GM10847 (cell line): Measurements from ENCODE around the gene PCNX3.
A peak's percentile ranks its signal among the peaks of the same experiment; 100 is the strongest.

ENCODE experiments used
- POLR2A ChIP-seq: IDR thresholded peaks from 2 replicates; pipeline ENCODE4 v1.6.1; 2011; ENCODE audit not compliant: insufficient read length; ENCODE audit errors: extremely low read depth

The PCNX3 gene

DNA sequence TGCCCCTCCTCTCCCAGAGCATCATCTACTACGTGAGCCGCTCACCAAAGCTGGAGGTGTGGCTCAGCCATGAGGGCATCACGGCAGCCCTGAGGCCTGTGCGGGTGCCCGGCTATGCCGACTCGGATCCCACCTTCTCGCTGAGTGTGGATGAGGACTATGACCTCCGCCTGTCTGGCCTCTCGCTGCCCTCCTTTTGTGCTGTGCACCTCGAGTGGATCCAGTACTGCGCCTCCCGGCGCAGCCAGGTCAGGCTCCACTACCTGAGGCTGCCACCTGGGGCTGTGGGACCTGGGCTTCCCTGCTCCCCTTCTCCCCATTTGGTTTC lies 18.5 kb downstream of the PCNX3 start:
- TF ChIP-seq POLR2A: no peak

DNA sequence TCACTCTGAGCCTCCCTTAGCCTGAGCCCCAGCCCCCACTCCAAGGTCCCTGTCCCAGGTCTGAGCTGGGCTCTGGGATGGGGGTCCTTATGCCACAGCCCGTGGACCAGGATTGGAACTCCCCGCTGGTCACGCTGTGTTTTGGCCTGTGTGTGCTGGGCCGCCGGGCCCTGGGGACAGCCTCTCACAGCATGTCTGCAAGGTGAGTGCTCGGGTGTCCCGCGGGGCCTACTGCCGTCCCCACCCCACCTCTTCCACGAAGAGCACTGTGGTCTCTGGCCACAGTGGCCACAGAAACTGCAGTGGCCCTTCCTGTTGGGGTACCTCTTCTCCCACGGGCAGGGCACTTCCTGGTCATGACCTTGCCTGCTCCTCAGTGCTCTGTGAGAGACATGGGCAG lies 18.9 kb downstream of the PCNX3 start:
- TF ChIP-seq POLR2A: no peak

DNA sequence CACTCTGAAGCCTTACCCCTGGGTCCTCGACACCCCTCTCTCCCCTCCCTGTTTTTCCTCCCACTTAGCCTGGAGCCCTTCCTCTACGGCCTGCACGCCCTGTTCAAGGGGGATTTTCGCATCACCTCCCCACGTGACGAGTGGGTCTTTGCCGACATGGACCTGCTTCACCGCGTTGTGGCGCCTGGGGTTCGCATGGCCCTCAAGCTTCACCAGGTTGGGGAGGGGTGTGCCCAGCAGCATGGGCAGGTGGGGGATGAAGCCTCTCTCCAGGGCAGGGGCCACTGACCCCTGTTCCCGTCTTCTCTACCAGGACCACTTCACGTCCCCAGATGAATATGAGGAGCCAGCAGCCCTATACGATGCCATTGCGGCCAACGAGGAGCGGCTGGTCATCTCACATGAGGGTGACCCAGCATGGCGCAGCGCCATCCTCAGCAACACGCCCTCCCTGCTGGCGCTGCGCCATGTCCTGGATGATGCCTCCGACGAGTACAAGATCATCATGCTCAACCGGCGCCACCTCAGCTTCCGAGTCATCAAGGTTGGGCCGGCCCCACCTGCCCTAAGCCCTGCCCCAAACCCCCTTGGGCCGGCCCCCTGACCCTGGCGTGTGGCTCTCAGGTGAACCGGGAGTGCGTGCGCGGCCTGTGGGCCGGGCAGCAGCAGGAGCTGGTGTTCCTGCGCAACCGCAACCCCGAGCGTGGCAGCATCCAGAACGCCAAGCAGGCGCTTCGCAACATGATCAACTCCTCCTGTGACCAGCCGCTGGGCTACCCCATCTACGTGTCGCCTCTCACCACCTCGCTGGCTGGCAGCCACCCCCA lies 19.5 kb downstream of the PCNX3 start:
- no peak for TF ChIP-seq POLR2A

DNA sequence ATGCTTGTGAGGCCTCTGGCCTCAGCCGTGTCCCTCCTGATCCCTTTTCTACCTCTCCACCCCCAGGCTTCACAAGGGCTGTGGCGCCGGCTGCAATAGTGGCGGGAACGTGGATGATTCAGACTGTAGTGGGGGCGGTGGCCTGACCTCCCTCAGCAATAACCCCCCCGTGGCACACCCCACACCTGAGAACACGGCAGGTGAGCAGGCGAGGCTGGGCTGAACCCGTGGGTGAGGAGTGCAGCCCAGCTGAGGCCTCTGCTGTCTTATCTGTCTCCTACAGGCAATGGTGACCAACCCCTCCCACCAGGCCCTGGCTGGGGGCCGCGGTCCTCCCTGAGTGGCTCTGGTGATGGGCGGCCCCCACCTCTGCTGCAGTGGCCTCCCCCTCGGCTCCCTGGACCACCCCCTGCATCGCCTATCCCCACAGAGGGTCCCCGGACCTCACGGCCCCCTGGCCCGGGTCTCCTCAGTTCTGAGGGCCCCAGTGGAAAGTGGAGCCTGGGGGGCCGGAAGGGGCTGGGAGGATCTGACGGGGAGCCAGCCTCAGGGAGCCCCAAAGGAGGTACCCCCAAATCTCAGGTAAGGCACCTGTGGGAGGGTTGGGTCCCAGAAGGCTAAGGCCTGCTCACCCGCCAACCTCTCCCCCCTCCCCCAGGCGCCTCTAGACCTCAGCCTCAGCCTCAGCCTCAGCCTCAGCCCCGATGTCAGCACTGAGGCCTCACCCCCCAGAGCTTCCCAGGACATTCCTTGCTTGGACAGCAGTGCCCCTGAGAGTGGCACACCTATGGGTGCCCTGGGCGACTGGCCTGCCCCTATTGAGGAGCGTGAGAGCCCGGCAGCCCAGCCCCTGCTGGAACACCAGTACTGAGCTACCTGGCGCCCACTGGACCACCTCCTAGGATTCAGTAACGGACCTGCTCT lies 20.8 kb downstream of the PCNX3 start:
- TF ChIP-seq POLR2A: no peak

DNA sequence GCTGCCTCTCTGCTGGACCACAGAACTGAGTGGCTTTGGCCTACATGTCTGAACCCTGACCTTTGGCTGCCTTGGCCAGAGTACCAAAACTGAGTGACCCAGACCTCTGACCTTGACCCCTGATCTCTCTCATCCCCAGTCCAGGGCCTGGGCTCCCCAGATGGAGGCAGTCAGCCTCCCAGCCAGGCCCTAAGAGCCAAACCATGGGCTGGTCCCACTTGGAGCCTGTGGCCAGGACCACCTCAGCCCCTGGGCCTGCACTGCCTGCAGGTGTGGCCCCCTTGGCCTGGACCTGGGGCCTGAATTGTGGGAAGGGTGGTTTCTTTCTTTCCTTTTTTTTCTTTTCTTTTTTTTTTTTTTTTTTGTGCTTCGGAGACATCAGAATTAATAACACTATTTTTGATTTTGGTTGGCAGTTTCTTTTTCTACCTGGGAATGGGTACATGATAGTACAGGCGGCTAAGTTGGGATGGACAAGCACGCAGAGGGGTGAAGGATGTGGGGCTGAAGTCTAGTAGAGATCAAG lies 21.5 kb downstream of the PCNX3 start:
- no peak for TF ChIP-seq POLR2A

DNA sequence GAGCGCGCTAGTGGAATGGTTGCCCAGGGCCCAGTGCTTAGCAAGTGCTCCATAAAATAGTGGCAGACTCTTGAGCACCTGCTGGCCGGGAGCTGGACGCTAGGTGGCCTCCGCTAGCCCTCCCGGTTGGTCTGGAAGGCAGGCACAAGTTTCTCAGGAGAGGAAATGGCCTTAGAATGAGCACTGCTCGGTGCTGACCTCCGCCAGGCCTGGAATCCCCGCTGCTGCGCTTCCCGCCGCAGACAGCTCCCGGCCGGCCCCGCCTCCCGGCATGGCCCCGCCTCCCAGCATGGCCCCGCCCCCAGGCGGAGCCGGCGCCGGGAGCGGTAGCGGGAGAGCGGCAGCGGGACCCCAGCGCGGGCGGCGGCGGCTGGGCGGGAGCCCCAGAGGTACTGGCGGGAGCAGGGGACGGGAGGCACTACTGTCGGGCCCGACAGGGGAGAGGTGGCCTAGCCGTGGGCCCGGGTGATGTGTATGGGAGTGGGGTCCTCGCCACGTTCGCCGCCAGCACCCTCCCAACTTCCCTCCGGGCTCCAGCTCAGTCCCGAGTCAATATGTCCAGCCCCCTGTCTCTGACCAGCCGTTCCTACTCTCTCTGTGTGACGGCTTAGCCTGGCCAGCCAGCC lies 22.3 kb downstream of the PCNX3 start, which contains the start of gene SIPA1:
SIPA1 (plus strand) TSS at position 308 of the 626 bp plus-strand sequence. CDS start 2,821 bp downstream, outside the sequence.
- peak; percentile 76 for TF ChIP-seq POLR2A

DNA sequence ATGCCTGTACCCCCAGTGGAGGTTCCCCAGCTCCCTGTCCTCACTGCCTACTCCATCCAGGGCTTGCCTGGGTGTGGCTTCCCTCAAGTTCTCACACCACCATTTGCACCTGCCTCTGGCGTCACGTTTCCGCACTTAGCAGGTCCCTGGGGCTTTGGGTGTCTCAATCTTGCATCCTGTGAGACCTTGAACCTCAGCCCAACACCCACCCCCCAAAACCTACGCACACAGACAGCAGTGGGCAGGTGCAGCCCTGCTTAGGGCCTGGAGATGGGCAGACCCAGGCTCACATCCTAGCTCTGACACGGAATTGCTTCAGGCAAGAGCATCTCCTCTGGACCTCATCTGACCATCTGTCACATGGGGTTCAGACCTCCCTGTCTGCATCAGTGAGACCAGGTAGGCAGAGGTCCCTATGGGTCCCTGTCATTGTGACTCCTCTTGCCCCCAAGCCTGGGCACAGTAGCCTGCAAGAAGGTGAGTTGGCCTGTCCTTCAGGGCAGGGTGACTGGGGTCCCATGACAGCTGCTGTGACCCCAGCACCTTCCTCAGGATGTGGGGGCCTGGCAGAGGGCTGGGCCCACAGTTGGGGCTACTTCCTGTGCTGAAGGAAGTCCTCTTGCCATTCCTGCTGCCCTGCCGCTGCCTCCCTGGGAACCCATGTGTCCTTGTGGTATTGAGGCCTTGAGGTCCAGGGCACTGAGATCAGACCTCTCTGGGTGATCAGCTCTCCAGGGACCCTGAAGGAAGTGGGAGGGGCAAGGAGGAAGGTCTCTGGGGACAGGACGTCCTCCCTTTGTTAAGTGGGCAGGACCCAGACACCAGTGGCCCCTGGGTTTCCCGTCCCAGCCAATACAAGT lies 24.3 kb downstream of the PCNX3 start:
- TF ChIP-seq POLR2A: no peak

DNA sequence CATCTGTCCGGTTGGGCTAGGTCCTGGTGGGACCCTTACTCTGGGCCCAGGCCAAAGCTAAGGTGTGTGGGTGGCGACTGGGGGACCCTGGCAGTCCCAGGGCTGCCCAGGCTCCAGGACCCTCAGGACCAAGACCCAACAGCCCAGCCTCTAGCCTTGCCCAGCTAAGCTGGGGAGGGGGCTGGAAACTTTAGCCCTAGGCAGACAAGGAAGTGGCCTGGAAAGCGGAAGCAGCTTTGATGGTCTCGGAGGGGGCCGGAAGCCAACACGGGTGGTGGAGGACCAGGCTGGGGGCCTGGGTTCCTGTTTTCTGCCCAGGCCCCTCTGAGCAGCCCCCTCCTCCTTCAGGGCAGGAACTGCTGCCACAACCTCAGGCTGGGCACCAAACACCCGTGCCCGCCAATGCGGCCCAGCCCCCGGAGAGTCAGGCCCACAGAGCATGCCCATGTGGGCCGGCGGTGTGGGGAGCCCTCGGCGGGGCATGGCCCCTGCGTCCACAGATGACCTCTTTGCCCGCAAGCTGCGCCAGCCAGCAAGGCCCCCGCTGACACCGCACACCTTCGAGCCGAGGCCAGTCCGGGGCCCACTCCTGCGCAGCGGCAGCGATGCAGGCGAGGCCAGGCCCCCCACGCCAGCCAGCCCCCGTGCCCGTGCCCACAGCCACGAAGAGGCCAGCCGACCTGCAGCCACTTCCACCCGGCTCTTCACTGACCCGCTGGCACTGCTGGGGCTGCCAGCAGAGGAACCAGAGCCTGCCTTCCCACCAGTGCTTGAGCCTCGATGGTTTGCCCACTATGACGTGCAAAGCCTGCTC lies 25.1 kb downstream of the PCNX3 start:
- TF ChIP-seq POLR2A: no peak

DNA sequence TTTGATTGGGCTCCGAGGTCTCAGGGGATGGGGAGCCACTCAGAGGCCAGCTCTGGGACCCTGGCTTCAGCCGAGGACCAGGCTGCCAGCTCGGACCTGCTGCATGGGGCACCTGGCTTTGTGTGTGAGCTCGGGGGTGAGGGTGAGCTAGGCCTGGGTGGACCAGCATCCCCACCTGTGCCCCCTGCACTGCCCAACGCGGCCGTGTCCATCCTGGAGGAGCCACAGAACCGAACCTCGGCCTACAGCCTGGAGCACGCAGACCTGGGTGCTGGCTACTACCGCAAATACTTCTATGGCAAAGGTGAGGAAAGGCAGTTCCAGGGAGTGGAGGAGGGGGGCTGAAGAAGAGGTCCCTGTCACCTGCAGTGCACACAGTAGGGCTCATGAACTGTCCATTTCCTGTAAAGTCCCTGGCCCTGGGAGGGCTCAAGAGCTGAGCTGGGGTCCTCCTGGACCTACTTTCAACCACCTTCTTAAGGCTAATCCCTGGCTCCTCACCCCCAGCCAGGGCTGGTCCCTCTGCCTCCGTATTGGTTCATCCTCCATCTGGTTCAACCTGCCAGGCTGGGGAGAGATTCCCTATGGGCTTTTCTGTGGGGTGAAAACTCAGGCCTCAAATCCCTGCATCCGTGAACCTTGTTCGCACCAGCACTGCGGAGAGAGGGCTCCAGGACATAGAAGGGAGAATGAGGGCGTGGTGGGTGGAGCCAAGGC lies 25.9 kb downstream of the PCNX3 start:
- TF ChIP-seq POLR2A: no peak

DNA sequence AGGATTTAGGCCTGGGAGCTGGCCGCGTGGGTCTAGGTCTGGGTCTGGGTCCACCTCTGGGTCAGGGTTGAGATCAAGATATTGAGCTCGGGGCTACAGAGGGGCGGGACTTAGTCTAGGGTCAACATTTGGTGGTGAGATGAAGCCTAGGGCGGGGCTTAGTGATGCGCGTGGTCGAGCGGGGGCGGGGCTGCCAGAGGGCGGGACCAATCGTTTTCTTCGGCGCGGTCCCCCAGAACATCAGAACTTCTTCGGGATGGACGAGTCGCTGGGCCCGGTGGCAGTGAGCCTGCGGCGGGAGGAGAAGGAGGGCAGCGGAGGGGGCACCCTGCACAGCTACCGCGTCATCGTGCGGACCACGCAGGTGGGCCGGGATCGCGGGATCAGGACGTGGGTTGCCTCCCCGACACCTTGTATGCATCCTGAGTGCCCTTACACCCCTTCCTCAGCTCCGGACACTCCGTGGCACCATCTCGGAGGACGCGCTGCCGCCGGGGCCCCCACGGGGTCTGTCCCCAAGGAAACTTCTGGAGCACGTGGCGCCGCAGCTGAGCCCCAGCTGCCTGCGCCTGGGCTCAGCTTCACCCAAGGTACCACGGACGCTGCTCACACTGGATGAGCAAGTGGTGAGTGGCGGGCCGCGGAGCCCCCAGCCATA lies 26.6 kb downstream of the PCNX3 start:
- TF ChIP-seq POLR2A: no peak

DNA sequence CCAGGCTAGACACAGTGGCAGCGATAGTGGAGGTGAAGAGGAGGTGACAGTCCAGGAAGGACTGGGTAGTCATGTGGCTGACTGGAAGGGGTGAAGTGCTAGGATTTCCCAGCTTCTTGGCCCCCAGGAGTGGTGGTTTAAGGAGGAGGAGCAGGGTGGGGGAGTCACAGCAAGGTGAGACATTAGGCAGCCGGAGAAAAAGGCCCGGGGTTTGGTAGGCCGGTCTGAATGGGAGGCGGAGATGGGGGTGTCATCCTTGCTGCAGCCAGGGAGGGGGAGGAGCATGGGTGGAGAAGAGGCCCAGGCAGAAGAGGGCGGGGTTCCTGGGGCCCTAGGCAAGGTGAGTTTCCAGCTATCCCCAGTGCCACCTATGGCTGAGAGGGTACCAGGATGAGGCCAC lies 28.4 kb downstream of the PCNX3 start:
- no peak for TF ChIP-seq POLR2A

DNA sequence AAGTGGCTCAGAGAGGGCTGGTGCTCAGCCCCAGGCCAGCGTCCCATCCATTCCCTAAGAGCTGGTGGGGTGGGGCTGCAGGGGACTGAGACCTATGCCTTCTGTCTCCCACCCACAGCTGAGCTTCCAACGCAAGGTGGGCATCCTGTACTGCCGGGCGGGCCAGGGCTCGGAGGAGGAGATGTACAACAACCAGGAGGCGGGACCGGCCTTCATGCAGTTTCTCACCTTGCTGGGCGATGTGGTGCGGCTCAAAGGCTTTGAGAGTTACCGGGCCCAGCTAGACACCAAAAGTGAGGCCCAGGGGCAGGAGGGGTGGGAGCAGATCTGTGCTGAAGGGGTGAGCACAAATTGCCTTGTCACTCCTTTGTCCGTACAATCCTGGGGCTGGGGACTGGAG lies 29.3 kb downstream of the PCNX3 start:
- TF ChIP-seq POLR2A: no peak

DNA sequence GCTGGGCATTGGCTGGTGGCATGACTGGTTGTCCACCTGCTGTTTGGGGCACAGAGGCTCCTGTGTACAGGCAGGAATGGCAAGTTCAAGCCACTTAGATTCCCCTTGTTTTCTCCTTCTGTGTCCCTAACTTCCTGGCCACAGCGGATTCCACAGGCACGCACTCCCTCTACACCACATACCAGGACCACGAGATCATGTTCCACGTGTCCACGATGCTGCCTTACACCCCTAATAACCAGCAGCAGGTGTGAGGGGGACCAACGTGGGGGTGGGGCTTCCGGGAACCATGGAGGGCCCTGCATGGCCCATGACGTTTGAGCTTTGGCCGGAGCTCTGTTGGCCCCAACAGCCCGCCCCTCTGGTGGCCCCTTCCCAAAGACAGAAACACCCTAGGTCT lies 30.1 kb downstream of the PCNX3 start:
- TF ChIP-seq POLR2A: no peak
